Esophagus (tissue), 2 donors: ENCODE data around the gene AGAP1. TPM values are rescaled to one million over a fixed set of nuclear protein-coding genes. Genes with fewer than 3 reads are reported as not detected.

Experiments
- H3K27ac ChIP-seq, 2 donors: one replicate each; pipeline ENCODE4 v1.5.1; 2013; ENCODE audit warnings: low read depth in 2 of 2, mild to moderate bottlenecking in 2 of 2, inconsistent platforms in 1 of 2, low read length in 1 of 2, moderate library complexity in 1 of 2
- H3K27me3 ChIP-seq, 2 donors: one replicate each; pipeline ENCODE4 v1.6.1; 2013; ENCODE audit warnings: low read length in 2 of 2, control low read depth in 1 of 2, mild to moderate bottlenecking in 1 of 2; ENCODE audit not compliant: insufficient read depth in 2 of 2, control insufficient read depth in 1 of 2
- H3K36me3 ChIP-seq, 2 donors: one replicate each; pipeline ENCODE4 v1.6.1; 2013; ENCODE audit warnings: low read length in 1 of 2; ENCODE audit not compliant: control insufficient read depth in 2 of 2, insufficient read depth in 2 of 2
- H3K4me1 ChIP-seq, 2 donors: one replicate each; pipeline ENCODE4 v1.6.1; 2013; ENCODE audit warnings: low read length in 1 of 2; ENCODE audit not compliant: control insufficient read depth in 2 of 2, insufficient read depth in 2 of 2
- H3K4me3 ChIP-seq, 2 donors: one replicate each; pipeline ENCODE4 v1.5.1; 2013; ENCODE audit warnings: low read length in 2 of 2, mild to moderate bottlenecking in 2 of 2, low read depth in 1 of 2, moderate library complexity in 1 of 2
- H3K9me3 ChIP-seq, 2 donors: one replicate each; pipeline ENCODE4 v1.6.1; 2013; ENCODE audit warnings: mild to moderate bottlenecking in 2 of 2, low read depth in 1 of 2, low read length in 1 of 2, moderate library complexity in 1 of 2; ENCODE audit not compliant: control insufficient read depth in 2 of 2, insufficient read depth in 1 of 2
- WGBS, 2 donors: extraction: QIAGEN DNeasy Blood & Tissue Kit; methylation state at CpG; one replicate each; pipeline ENCODE4 v1.1.7; 2013; 5-methylcytosine and 5-hydroxymethylcytosine counted together
- polyA plus RNA-seq, 2 donors: library from polyadenylated mRNA; stranded (reverse); fragments of 200-250 nt; gene quantifications; one replicate each; pipeline ENCODE4 v1.2.3, GENCODE V29; 2013
- donor health status: healthy with polysubstance abuse.
- donor health status: Bipolar disorder and iron deficiency.

The AGAP1 gene
- polyA plus RNA-seq, 2 donors = 4.9 TPM

DNA sequence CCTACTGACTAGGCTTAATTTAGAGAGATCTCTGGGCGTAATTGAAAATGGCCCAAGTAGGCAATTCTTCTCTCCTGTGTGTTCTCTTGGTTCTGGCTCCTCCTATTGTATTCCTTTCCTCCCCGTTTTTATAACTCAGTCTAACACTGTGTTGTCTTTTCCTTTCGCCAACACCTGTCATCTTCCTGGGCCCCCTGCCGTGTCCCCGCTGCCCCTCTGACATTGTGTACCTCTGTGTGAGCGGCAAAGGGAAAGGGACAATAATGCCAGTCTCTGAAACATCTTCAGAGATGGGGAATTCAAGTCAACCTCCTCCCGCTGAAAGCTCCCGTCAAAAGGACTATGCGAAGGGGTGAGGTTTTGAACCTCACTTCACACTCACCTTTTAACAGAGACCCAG lies 463.4 kb downstream of the AGAP1 start:
- WGBS, 2 donors = 91 to 92% methylated on average over 9 of the region's 9 CpGs
- no peaks in the 10 kb centered on the region for H3K27me3 ChIP-seq

DNA sequence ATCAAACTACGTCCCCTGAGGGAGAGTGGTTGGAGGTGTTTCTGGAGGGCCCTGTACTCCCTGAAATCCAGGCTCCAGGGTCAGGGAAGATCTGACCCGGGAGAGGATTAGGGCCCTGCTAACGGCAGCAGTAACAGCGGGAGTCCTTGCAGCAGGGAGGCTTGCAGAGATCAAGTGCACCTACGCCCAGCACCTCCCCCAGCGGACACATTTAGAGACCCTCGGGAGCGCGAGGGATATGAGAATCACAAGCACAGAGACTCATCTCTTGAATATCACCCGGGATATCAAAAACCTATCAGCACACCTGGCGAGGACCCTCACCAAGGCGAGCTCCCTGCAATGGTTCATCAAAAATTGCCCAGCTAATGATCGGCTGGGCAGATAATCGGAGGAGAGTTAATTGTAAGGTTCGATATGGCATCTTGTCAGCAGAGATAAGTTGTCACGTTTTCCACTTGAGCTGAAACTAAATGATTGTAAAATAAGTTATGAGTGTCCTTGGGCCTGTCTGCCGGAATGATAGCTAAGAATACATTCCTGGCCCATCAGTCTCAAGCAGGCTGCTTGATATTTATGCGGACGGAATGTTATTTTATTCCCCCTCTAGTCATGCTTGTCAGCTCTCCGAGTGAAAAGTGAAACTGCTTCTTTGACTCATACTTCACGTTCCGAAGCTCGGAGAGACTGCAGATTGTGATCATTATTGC lies 464.5 kb downstream of the AGAP1 start:
- H3K27ac ChIP-seq = no peak overlapping the region
- WGBS, 2 donors = 91 to 94% methylated on average over 23 of the region's 23 CpGs
- H3K36me3 ChIP-seq = no peaks in the 10 kb centered on the region
- H3K4me1 ChIP-seq = no peaks in the 10 kb centered on the region
- H3K27me3 ChIP-seq = no peaks in the 10 kb centered on the region
- H3K9me3 ChIP-seq = no peaks in the 10 kb centered on the region
- H3K4me3 ChIP-seq = no peak overlapping the region

More for the DNA sequence above, 463.4 kb downstream of the AGAP1 start:
- Histone ChIP-seq H3K4me1 (no peaks in the 10 kb centered on the region), H3K9me3 (no peaks in the 10 kb centered on the region), H3K36me3 (no peaks in the 10 kb centered on the region), H3K4me3 (no peak overlapping the region), H3K27ac (no peak overlapping the region)

DNA sequence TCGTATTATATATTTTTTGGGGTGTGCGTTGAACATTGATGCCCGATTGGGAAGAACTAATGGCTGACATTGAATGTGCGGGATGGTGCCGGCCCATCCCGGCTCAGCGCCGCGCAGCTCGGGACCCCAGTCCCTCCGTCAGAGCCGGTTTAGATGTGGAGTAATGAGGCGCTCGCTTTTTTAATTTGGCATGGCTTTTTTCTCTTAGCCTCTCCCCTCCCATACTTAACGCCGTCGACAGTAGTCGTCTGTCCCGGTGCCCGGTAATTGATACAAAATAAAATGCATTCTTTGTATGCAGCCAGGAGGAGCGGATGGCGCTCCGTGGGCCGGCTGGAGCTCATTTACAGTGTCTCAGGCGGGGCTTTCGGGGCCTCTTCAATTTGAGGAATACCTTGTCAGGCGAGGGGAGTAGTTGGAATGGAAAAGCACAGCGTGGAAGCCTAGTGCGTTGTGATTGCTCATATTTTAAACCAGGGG lies 465.1 kb downstream of the AGAP1 start:
- no peak overlapping the region for H3K4me3 ChIP-seq
- no peaks in the 10 kb centered on the region for H3K36me3 ChIP-seq
- H3K4me1 ChIP-seq = no peaks in the 10 kb centered on the region
- no peaks in the 10 kb centered on the region for H3K9me3 ChIP-seq
- H3K27ac ChIP-seq = no peak overlapping the region
- 88 to 91% methylated on average over 29 of the region's 29 CpGs for WGBS, 2 donors
- H3K27me3 ChIP-seq = no peaks in the 10 kb centered on the region

DNA sequence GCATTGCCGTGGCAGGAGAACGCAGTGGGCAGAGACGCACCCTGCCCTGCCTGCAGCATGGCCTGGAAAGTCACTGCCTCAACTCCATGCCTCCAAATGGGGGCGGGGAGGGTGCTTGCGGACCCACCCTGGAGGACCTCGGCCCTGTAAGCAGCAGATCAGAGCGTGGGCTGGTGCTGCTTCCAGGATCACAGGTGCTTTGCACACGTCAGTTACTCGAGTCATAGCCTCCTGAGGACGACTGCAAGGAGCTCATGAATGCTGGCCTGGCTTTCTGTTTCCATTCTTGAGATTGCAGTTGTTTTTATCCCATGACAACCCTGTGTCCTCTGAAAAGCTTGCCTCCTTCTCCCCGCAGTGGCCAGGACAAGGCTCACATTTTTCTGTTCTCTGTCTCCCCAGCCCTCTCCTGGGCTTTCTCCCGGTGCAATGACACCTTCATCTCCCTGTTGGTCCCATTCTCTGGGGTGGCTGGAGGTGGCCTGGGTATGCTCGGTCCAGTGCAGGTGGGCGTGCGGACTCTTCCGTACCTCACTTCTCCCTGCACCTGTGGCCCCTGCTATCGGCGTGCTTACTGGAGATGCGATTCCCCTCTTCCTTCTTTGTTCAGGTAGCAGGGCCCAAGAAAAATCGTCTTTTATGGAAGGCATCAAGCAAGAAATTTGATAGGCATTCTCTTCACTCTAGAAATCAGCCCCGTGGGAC lies 466.3 kb downstream of the AGAP1 start:
- H3K4me1 ChIP-seq = no peaks in the 10 kb centered on the region
- WGBS, 2 donors = 95 to 96% methylated on average over 21 of the region's 21 CpGs
- no peaks in the 10 kb centered on the region for H3K27me3 ChIP-seq
- no peaks in the 10 kb centered on the region for H3K9me3 ChIP-seq
- H3K36me3 ChIP-seq = no peaks in the 10 kb centered on the region
- no peak overlapping the region for H3K27ac ChIP-seq
- H3K4me3 ChIP-seq = no peak overlapping the region

DNA sequence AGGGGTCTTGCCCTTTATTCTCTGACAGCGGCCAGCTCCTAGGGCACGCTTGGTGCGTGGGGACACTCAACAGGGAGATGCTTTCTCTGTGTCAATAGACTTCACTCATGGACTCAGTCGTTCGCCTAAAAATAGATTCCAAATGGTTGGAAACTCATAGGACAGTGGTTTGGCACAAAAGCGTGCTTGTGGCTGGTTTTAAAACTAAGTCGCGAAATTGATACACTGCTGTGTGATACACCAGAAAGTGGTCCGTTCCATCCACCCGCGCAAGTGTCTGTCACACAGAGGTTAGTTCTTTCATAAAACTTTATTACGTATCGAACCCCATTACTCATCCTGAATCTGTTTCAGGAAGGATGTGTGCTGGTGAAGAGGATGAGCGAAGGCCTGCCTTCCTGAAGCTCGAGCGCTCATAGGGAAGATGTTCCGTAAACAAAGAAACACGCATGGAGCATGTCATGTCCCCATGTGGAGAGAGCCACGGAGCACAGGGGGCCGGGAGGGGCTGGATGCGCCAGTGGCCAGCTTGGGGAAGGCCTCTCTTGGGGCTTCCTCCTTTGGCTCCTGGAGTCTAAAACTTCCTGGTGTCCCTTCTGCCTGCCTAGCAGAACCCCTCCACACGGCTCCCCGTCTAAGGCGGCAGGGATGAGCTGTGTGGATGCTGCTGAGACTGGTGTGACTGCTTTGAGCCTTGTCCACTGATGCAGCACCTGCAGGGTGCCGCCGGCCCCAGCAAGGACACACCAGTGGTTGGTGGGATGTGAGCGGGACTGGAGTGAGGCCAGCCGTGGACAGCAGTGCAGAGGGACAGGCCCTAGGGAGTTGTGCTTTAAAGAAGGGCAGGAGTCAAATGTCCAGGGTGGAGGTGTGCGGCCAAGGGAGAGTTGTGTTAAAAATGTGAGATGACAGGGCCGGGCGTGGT lies 467.1 kb downstream of the AGAP1 start:
- no peak overlapping the region for H3K27ac ChIP-seq
- no peaks in the 10 kb centered on the region for H3K27me3 ChIP-seq

GRCh38 chr2:235961711-235962110 lies 467.9 kb downstream of the AGAP1 start:
- Histone ChIP-seq H3K27ac (no peak overlapping the region), H3K9me3 (no peaks in the 10 kb centered on the region), H3K36me3 (no peaks in the 10 kb centered on the region), H3K4me1 (no peaks in the 10 kb centered on the region), H3K27me3 (no peaks in the 10 kb centered on the region), H3K4me3 (no peak overlapping the region)
- WGBS, 2 donors = 93 to 94% methylated on average over 12 of the region's 12 CpGs

More for the DNA sequence above, 467.1 kb downstream of the AGAP1 start:
- Histone ChIP-seq H3K9me3 (no peaks in the 10 kb centered on the region), H3K36me3 (no peaks in the 10 kb centered on the region), H3K4me1 (no peaks in the 10 kb centered on the region), H3K4me3 (no peak overlapping the region)
- WGBS, 2 donors = 95 to 97% methylated on average over 31 of the region's 31 CpGs

- H3K36me3 ChIP-seq = peaks cover 3% of the 10 kb centered on the region in 2 donors
- no peaks in the 10 kb centered on the region for H3K9me3 ChIP-seq
- no peaks in the 10 kb centered on the region for H3K27me3 ChIP-seq
- WGBS, 2 donors = 92 to 95% methylated on average over 17 of the region's 17 CpGs
- H3K4me3 ChIP-seq = no peak overlapping the region
- no peaks in the 10 kb centered on the region for H3K4me1 ChIP-seq
- H3K27ac ChIP-seq = no peak overlapping the region
Measured at GRCh38 chr2:235963853-235964577, 470.2 kb downstream of the AGAP1 start.

- H3K4me3 ChIP-seq = no peak overlapping the region
Measured at GRCh38 chr2:235964787-235965390, 471.0 kb downstream of the AGAP1 start.

More at GRCh38 chr2:235964787-235965390, 471.0 kb downstream of the AGAP1 start:
- Histone ChIP-seq H3K9me3 (no peaks in the 10 kb centered on the region), H3K36me3 (peaks cover 3% of the 10 kb centered on the region in 2 donors), H3K27ac (no peak overlapping the region), H3K4me1 (no peaks in the 10 kb centered on the region), H3K27me3 (no peaks in the 10 kb centered on the region)
- WGBS, 2 donors = 84 to 86% methylated on average over 13 of the region's 13 CpGs
